ENCODE results near the gene RARB.

DNA sequence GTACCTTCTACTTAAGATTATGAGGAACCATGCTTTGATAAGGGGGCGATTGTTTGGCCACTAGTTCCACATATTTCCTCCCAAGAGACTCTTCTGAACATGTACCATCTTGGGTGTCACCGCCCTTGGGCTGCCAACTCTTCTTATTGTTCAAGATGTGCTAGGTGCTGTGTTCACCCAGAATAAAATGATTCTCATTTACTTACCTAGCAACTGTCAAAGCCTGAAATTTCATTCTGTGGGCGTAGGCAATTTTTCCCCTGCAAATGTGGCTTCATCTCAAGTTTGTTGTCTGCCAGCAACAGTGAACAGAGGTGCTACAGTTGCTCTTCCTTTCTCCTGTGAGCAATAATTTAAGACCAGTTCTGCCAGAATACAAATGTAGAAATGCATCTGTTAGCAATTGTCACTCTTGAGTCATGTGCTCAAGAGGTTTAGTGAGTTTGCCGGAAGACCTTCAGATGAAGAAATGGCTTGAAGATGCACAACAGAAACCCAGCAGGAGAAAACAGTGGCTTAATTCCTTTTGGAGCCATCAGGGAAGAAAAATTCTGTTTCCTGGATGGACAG, 41.3 kb upstream of the RARB start:
- TF ChIP-seq ZNF274 (IDR thresholded peaks at IDR 0.05; ENCODE audit: low read depth, low read length): no peak
- TF ChIP-seq YY1 (IDR thresholded peaks at IDR 0.05; ENCODE audit: insufficient read depth, insufficient read length): no peak

All from NT2/D1 (cell line).